RWPE1 (cell line): ENCODE results near the gene IQGAP3.

Experiments used
- CTCF ChIA-PET: fragments of 350-600 bp; sonication (Branson Sonifier 250); formaldehyde crosslinking; extraction: SDS; loops from one replicate; lab custom pipeline; 2021; lab: Yijun Ruan, JAX
- POLR2A ChIA-PET: fragments of 400-600 bp; formaldehyde crosslinking; extraction: SDS; loops from one replicate; lab custom pipeline; 2020; ENCODE audit warnings: antibody characterized with exemption; ENCODE audit not compliant: low non-redundant PET; lab: Yijun Ruan, JAX
- DNase-seq: peaks from one replicate; pipeline ENCODE4 v3.0.0; 2012; ENCODE audit warnings: low spot score
- H3K27ac ChIP-seq: fragments of 450-650 bp; 2 replicates; pipeline ENCODE4 v1.5.1; 2017
- CTCF ChIP-seq: fragments of 450-650 bp; conservative IDR thresholded peaks from 2 replicates; pipeline ENCODE4 v1.5.1; 2017; ENCODE audit warnings: low read depth, mild to moderate bottlenecking

The IQGAP3 gene

GRCh38 chr1:156584813-156585212 is 12.4 kb upstream of the IQGAP3 start:
- POLR2A ChIA-PET: no interaction called here
- TF ChIP-seq CTCF: no peak
- no peak for DNase-seq
- no peak overlapping the region for H3K27ac ChIP-seq
- CTCF ChIA-PET: interaction anchor here (0.7 kb wide), 1 partner anchor 11 kb away, joined by 3 read pairs; no protein-coding TSS in a partner anchor

- peak; percentile 88 for TF ChIP-seq CTCF
- DNase-seq: peak; percentile 66
- ChIA-PET POLR2A (no interaction called here), CTCF (interaction anchor here (0.6 to 1.6 kb wide), 5 partner anchors 22 to 1701 kb away, joined by 3 to 6 read pairs (median 4); no protein-coding TSS in a partner anchor)
- H3K27ac ChIP-seq: no peak overlapping the region
Observed at GRCh38 chr1:156583821-156584622, 11.7 kb upstream of the IQGAP3 start.

GRCh38 chr1:156582388-156583017 is 10.1 kb upstream of the IQGAP3 start:
- no peak for TF ChIP-seq CTCF
- POLR2A ChIA-PET: interaction anchor here (0.5 kb wide), 1 partner anchor 77 kb away, joined by 4 read pairs; no protein-coding TSS in a partner anchor
- H3K27ac ChIP-seq: no peak overlapping the region
- CTCF ChIA-PET: interaction anchor here (0.6 to 2.9 kb wide), 3 partner anchors 26 to 126 kb away, joined by 3 to 11 read pairs (median 6); no protein-coding TSS in a partner anchor
- no peak for DNase-seq

GRCh38 chr1:156581661-156582387 is 9.5 kb upstream of the IQGAP3 start:
- no peak overlapping the region for H3K27ac ChIP-seq
- no peak for TF ChIP-seq CTCF
- ChIA-PET CTCF (interaction anchor here (0.5 to 2.9 kb wide), 3 partner anchors 27 to 551 kb away, joined by 3 to 11 read pairs (median 6); no protein-coding TSS in a partner anchor), POLR2A (interaction anchor here (0.5 kb wide), 1 partner anchor 76 kb away, joined by 4 read pairs; no protein-coding TSS in a partner anchor)
- no peak for DNase-seq

- no peak for TF ChIP-seq CTCF
- DNase-seq: no peak
- CTCF ChIA-PET: interaction anchor here (0.6 to 0.9 kb wide), 4 partner anchors 8 to 78 kb away, joined by 3 to 5 read pairs (median 3); no protein-coding TSS in a partner anchor
- POLR2A ChIA-PET: interaction anchor here (1.1 kb wide), 1 partner anchor 12 kb away, joined by 3 read pairs; the partner anchor contains the start of gene NAXE
- no peak within 1 kb of the TSS for H3K27ac ChIP-seq
Observed at GRCh38 chr1:156579472-156579871, 7.1 kb upstream of the IQGAP3 start, which contains the start of gene TTC24. Gene TTC24 (plus strand): TSS chr1:156579723. CDS start chr1:156581365, 1,642 bp downstream.
